ENCODE measurements around the gene WNT7B.
"Not testable (repeated sequence)": the region's sequence is repeated elsewhere in the genome, so short reads cannot be mapped to it uniquely, and the experiment has no call there.

The WNT7B gene

DNA sequence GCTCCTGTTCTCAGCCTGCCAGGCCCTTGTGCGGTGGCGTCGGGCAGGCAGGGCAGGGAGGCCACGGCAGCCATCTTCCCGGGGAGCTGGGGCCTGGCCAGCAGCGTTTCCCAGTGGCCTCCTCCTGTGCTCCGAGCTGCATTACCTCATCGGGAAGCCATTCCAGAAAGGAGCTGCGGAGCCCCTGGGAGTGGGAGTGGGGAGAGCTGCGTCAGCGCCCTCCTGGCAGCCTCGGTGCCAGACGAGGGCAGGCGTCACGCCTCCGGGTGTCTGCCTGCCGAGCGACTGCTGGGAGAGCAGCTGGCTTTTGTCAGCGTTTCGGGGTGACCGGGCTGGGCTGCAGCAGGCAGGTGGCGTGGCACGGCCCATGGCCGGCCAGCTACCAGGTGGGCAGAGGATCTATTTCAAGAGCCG lies 30.9 kb upstream of the WNT7B start:
- Histone ChIP-seq H3K27ac (ENCODE audit: low read depth, low read length) (peak overlapping the region; percentile 97), H3K4me1 (ENCODE audit: control insufficient read depth, insufficient read depth, low read length, unreplicated experiment) (peaks cover 46% of the 10 kb centered on the region), H3K27me3 (ENCODE audit: insufficient read depth, low read length) (no peaks in the 10 kb centered on the region), H3K36me3 (ENCODE audit: insufficient read depth, low read length) (no peaks in the 10 kb centered on the region), H3K4me3 (ENCODE audit: low read depth, low read length) (peak overlapping the region; percentile 66), H2AFZ (ENCODE audit: low read length, unreplicated experiment) (no peak overlapping the region), H3K79me2 (ENCODE audit: control insufficient read depth, insufficient read depth, low read length, unreplicated experiment) (no peaks in the 10 kb centered on the region)

GRCh38 chr22:46007003-46007847 lies 30.3 kb upstream of the WNT7B start:
- no peaks in the 10 kb centered on the region for H3K79me2 ChIP-seq (ENCODE audit: control insufficient read depth, insufficient read depth, low read length, unreplicated experiment)
- H2AFZ ChIP-seq (ENCODE audit: low read length, unreplicated experiment), result no peak overlapping the region
- no peaks in the 10 kb centered on the region for H3K36me3 ChIP-seq (ENCODE audit: insufficient read depth, low read length)
- H3K4me3 ChIP-seq (ENCODE audit: low read depth, low read length), result peak overlapping the region; percentile 66
- no peaks in the 10 kb centered on the region for H3K27me3 ChIP-seq (ENCODE audit: insufficient read depth, low read length)
- H3K4me1 ChIP-seq (ENCODE audit: control insufficient read depth, insufficient read depth, low read length, unreplicated experiment), result peaks cover 46% of the 10 kb centered on the region
- peak overlapping the region; percentile 97 for H3K27ac ChIP-seq (ENCODE audit: low read depth, low read length)

- H3K4me1 ChIP-seq (ENCODE audit: control insufficient read depth, insufficient read depth, low read length, unreplicated experiment), result peaks cover 42% of the 10 kb centered on the region
- no peak overlapping the region for H2AFZ ChIP-seq (ENCODE audit: low read length, unreplicated experiment)
- peak overlapping the region; percentile 97 for H3K27ac ChIP-seq (ENCODE audit: low read depth, low read length)
- H3K27me3 ChIP-seq (ENCODE audit: insufficient read depth, low read length), result no peaks in the 10 kb centered on the region
- no peaks in the 10 kb centered on the region for H3K36me3 ChIP-seq (ENCODE audit: insufficient read depth, low read length)
- peak overlapping the region; percentile 66 for H3K4me3 ChIP-seq (ENCODE audit: low read depth, low read length)
- H3K79me2 ChIP-seq (ENCODE audit: control insufficient read depth, insufficient read depth, low read length, unreplicated experiment), result no peaks in the 10 kb centered on the region
Observed at GRCh38 chr22:46006379-46007002, 29.5 kb upstream of the WNT7B start.

DNA sequence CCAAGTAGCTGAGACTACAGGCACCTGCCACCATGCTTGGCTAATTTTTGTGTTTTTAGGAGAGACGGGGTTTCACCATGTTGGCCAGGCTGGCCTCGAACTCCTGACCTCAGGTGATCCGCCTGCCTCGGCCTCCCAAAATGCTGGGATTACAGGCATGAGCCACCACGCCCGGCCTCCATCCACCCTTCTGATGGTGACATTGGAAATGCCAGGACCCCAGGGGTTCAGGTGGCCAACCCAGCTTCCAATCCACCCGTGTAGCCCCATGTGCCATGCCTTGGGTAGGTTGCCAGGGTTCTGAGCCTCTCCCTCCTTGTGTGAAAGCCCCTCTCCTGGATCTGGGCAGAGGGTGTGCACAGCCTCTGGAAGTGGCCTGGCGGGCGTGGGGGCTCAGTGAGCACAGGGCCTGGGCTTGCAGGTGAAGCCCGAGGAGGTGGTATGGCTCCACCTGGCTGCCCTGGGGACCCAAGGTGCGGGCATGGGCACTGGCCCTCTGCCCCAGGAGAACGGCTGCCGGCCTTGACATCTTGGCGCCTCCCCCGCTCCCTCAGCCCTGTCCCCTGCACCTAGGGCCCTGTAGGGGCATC lies 28.2 kb upstream of the WNT7B start:
- not testable (repeated sequence) for H3K27ac ChIP-seq (ENCODE audit: low read depth, low read length); H3K79me2 ChIP-seq (ENCODE audit: control insufficient read depth, insufficient read depth, low read length, unreplicated experiment); H2AFZ ChIP-seq (ENCODE audit: low read length, unreplicated experiment); H3K36me3 ChIP-seq (ENCODE audit: insufficient read depth, low read length); H3K4me3 ChIP-seq (ENCODE audit: low read depth, low read length); H3K27me3 ChIP-seq (ENCODE audit: insufficient read depth, low read length)
- H3K4me1 ChIP-seq (ENCODE audit: control insufficient read depth, insufficient read depth, low read length, unreplicated experiment), result peaks cover 42% of the 10 kb centered on the region

GRCh38 chr22:46004105-46004866 lies 27.3 kb upstream of the WNT7B start:
- peaks cover 42% of the 10 kb centered on the region for H3K4me1 ChIP-seq (ENCODE audit: control insufficient read depth, insufficient read depth, low read length, unreplicated experiment)
- H3K79me2 ChIP-seq (ENCODE audit: control insufficient read depth, insufficient read depth, low read length, unreplicated experiment), result no peaks in the 10 kb centered on the region
- H3K27ac ChIP-seq (ENCODE audit: low read depth, low read length), result no peak overlapping the region
- no peak overlapping the region for H3K4me3 ChIP-seq (ENCODE audit: low read depth, low read length)
- no peaks in the 10 kb centered on the region for H3K36me3 ChIP-seq (ENCODE audit: insufficient read depth, low read length)
- no peak overlapping the region for H2AFZ ChIP-seq (ENCODE audit: low read length, unreplicated experiment)
- H3K27me3 ChIP-seq (ENCODE audit: insufficient read depth, low read length), result no peaks in the 10 kb centered on the region

DNA sequence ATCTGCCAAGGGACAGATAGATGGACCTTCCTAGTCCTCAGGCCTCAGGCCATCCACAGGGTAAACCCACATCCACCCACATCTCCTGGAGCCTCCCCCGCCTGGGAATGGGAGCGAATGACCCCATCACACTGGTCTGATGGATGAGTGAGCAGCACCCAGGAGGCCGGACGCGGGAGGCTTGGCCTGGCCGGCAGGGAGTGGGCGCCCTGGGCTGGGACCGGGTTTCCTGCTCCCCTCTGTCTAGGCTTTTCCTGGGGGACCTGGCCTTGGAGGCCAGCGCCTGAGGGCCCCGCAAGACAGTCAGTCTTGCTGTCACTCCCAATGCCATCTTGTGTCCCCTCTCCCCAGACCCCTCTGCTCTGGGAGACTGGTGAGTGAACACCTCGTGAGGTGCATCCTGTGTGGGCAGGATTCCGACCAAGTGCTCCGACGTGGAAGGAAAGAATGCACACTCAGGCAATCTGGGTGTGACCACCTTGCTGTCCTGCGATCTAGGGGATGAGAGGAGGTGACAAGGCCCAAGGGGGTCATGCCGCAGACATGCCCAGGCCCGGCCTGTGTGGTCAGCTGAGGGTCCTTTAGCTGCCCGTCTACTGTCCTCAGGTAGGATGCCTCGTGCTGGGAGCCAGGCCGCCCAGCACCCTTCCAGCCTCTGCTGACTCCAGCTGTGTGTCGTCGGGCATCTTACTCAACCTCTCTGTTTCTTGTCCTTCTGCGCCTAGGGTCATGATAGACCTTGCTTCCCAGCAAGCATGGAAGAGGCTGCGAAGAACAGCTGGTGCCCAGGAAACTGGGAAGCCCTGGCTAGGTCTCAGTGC lies 26.5 kb upstream of the WNT7B start:
- peak overlapping the region; percentile 69 for H3K27ac ChIP-seq (ENCODE audit: low read depth, low read length)
- H3K4me1 ChIP-seq (ENCODE audit: control insufficient read depth, insufficient read depth, low read length, unreplicated experiment), result peaks cover 41% of the 10 kb centered on the region
- no peak overlapping the region for H3K4me3 ChIP-seq (ENCODE audit: low read depth, low read length)
- no peak overlapping the region for H2AFZ ChIP-seq (ENCODE audit: low read length, unreplicated experiment)
- no peaks in the 10 kb centered on the region for H3K36me3 ChIP-seq (ENCODE audit: insufficient read depth, low read length)
- no peaks in the 10 kb centered on the region for H3K27me3 ChIP-seq (ENCODE audit: insufficient read depth, low read length)
- no peaks in the 10 kb centered on the region for H3K79me2 ChIP-seq (ENCODE audit: control insufficient read depth, insufficient read depth, low read length, unreplicated experiment)

GRCh38 chr22:46002757-46003270 lies 25.9 kb upstream of the WNT7B start:
- no peaks in the 10 kb centered on the region for H3K79me2 ChIP-seq (ENCODE audit: control insufficient read depth, insufficient read depth, low read length, unreplicated experiment)
- H3K36me3 ChIP-seq (ENCODE audit: insufficient read depth, low read length), result no peaks in the 10 kb centered on the region
- peak overlapping the region; percentile 69 for H3K27ac ChIP-seq (ENCODE audit: low read depth, low read length)
- H2AFZ ChIP-seq (ENCODE audit: low read length, unreplicated experiment), result no peak overlapping the region
- H3K4me1 ChIP-seq (ENCODE audit: control insufficient read depth, insufficient read depth, low read length, unreplicated experiment), result peaks cover 41% of the 10 kb centered on the region
- no peak overlapping the region for H3K4me3 ChIP-seq (ENCODE audit: low read depth, low read length)
- no peaks in the 10 kb centered on the region for H3K27me3 ChIP-seq (ENCODE audit: insufficient read depth, low read length)

DNA sequence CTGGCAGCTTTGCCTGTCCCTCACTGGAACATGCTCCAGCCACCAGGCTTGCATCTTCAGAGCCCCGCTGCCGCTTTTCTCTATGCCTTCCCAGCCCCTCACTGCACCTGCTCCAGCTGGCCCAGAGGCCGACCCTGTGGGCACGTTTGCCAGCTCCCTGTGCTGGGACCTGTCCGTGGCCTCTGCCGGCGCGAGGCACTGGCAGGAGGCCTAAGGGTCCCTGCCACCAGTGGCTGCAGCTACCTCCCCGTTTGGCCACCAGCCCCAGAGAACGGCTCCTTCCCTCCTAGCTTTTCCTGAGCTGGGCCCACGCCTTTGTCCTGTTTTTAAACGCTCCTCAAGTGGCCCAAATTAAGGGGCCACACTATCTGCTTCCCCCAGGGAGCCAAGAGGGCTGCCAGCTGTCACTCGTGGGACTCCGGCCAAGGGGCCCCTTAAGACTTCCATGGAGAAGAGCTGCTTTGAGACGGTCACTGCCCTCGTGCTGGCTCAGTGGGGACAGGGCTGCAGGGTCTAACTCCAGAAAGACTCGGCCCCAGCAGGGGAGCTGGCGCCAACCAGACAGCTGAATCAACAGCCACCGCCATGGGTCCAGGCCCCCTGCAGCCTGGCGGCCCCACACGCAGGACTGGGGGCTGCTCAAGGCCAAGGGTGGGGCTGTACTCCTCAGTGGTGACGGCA lies 24.6 kb upstream of the WNT7B start:
- no peak overlapping the region for H3K27ac ChIP-seq (ENCODE audit: low read depth, low read length)
- H3K4me3 ChIP-seq (ENCODE audit: low read depth, low read length), result no peak overlapping the region
- H3K27me3 ChIP-seq (ENCODE audit: insufficient read depth, low read length), result no peaks in the 10 kb centered on the region
- H3K79me2 ChIP-seq (ENCODE audit: control insufficient read depth, insufficient read depth, low read length, unreplicated experiment), result no peaks in the 10 kb centered on the region
- no peaks in the 10 kb centered on the region for H3K36me3 ChIP-seq (ENCODE audit: insufficient read depth, low read length)
- peaks cover 40% of the 10 kb centered on the region for H3K4me1 ChIP-seq (ENCODE audit: control insufficient read depth, insufficient read depth, low read length, unreplicated experiment)
- H2AFZ ChIP-seq (ENCODE audit: low read length, unreplicated experiment), result no peak overlapping the region

GRCh38 chr22:46001046-46001425 lies 24.1 kb upstream of the WNT7B start:
- H3K36me3 ChIP-seq (ENCODE audit: insufficient read depth, low read length), result no peaks in the 10 kb centered on the region
- H3K27me3 ChIP-seq (ENCODE audit: insufficient read depth, low read length), result no peaks in the 10 kb centered on the region
- peaks cover 40% of the 10 kb centered on the region for H3K4me1 ChIP-seq (ENCODE audit: control insufficient read depth, insufficient read depth, low read length, unreplicated experiment)

More at GRCh38 chr22:46001046-46001425, 24.1 kb upstream of the WNT7B start:
- H3K79me2 ChIP-seq (ENCODE audit: control insufficient read depth, insufficient read depth, low read length, unreplicated experiment), result no peaks in the 10 kb centered on the region
- no peak overlapping the region for H3K4me3 ChIP-seq (ENCODE audit: low read depth, low read length)
- no peak overlapping the region for H2AFZ ChIP-seq (ENCODE audit: low read length, unreplicated experiment)
- H3K27ac ChIP-seq (ENCODE audit: low read depth, low read length), result no peak overlapping the region

All from ACC112 (cell line).